Femur (tissue), 1 donor: ENCODE measurements around the gene DPP6.
A peak's percentile ranks its signal among the peaks of the same experiment; 100 is the strongest.
"Not testable (repeated sequence)": the region's sequence is repeated elsewhere in the genome, so short reads cannot be mapped to it uniquely, and the experiment has no call there.

Experiments used
- DNase-seq: peaks from one replicate; pipeline ENCODE4 v3.0.0-alpha.2; 2017

The DPP6 gene

GRCh38 chr7:154051643-154052529 lies at the start of gene DPP6:
TSS of gene DPP6 (plus strand) at chr7:154052398.
- DNase-seq = not testable (repeated sequence)

- not testable (repeated sequence) for DNase-seq
Measured at GRCh38 chr7:154009423-154009911, 42.7 kb upstream of the DPP6 start.

DNA sequence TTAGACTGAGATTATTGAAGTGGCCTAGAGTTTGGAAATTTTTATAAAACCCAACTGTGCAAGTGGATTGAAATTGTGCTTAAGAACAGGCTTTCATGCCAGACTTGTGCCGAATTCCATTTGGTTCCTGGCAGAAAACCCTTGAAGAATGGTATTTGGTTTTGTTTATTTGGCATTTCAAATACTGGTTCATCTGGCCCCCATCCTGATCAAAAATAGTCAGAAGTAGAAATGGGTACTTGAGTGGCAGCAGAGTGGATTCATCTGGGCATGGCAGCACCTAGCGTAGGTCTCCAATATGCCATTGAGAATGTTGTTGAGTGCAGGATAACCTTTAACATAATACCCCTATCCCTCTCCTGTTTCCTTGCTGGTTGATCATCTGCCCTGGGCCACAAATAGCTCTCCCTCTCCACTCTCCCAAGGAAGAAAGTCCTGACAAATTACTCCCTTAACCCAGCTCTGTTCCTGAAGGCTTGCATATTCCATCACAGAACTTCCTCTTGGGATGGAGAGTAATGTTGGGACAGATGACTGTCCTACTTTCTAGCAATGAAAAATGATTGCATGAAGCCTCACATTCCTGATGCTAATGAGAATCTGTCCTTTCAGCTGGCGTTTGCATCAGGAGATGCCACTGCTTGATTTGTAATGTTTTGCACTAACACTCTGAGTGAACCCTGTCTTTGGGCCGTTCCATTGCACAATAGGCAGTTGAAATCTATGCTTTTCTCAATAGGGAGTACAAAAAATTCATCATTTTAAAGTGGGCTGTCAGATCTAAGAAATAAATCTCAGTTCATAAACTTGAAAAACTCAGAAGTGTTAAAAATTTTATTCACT lies 41.3 kb upstream of the DPP6 start:
- DNase-seq = not testable (repeated sequence)

GRCh38 chr7:154012800-154013199 lies 39.4 kb upstream of the DPP6 start:
- DNase-seq = not testable (repeated sequence)

- not testable (repeated sequence) for DNase-seq
Measured at GRCh38 chr7:154015636-154016035, 36.6 kb upstream of the DPP6 start.

DNA sequence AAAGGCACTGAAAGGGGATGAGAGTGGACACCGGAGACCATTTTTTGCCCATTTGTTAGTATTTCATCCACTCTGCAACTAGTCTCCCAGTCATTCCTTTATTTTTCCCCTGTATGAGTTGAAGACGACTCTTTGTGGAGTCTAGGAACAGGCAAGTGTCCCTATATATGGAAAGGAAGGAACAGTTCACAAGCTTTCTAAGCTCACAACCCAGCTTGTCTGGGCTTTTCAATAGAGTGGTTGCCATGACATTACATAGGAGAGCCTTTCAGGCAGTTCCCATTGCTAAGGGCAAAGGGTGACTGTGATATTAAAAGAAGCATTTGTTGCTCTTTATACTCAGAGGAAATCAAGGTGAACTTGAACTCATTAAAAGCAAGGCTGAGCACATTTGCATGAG lies 33.8 kb upstream of the DPP6 start:
- DNase-seq = not testable (repeated sequence)

GRCh38 chr7:154027805-154028204 lies 24.4 kb upstream of the DPP6 start:
- not testable (repeated sequence) for DNase-seq

GRCh38 chr7:154030476-154031080 lies 21.6 kb upstream of the DPP6 start:
- peak; percentile 40 for DNase-seq

GRCh38 chr7:154039466-154040165 lies 12.6 kb upstream of the DPP6 start:
- not testable (repeated sequence) for DNase-seq

GRCh38 chr7:154050394-154050793 lies 1.8 kb upstream of the DPP6 start:
- not testable (repeated sequence) for DNase-seq

DNA sequence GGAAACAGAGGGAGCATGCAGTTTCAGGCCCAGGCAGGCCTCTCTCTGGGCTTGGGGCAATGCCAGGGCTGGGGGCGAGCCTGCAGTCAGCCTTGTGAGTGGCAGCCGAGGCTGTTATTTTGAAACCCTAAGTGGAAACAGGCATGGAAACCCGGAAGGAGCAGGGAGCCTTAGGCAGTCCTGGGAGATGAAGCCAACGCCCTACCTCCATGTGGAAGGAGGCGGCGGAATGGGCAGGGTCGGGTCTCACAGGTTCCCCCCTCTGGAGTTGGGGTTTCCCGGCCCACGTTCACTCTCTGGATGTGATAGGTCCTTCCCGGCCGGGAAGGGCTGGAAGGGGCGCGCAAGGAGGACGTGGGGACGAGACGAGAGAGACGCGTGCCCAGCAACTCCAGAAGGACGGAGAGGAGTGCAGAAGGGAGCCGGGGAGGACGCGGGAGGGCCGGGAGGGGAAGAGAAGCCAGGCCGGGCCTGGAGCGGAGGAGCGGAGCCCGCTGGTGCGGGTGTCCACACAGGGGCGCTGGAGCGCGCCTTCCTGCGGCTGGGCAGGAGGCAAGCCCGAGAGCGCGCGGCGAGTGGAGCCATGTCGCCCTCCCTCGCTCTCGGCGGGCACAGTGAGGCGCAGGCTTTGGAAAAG lies 1.1 kb upstream of the DPP6 start:
- not testable (repeated sequence) for DNase-seq

- not testable (repeated sequence) for DNase-seq
Measured at GRCh38 chr7:154052530-154053252, 493 bp downstream of the DPP6 start.

GRCh38 chr7:154053466-154054312 lies 1.5 kb downstream of the DPP6 start:
- DNase-seq = not testable (repeated sequence)

- DNase-seq = not testable (repeated sequence)
Measured at GRCh38 chr7:154054664-154055063, 2.5 kb downstream of the DPP6 start.

DNA sequence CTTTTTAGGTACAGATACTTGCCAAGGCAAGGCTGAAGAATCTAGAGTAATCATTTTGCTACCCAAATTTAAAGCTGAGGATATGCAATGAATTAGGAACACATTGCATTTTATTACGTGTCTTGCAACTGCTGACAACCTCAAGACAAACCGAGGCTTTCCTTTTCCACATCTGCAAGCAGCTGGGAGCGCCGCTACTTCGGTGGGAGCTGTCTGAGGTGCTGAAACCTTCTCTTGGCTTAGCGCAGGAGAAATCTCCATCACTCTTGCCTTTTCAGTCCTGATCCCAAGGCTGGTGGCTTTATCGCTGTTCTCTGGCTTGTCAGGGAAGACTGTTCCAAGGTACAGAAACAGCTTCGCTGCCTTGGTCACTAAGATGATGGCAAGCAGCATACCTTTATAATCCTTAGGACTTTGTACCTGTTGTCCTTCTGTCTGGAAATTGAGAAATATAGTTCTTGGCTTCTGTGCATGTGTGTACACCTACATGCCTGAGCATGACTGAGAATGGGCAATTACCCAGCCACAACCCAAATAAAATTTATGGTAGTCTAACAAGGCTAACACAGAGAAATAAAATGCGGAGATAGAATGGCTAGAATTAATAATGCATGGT lies 3.4 kb downstream of the DPP6 start:
- peak; percentile 73 for DNase-seq

DNA sequence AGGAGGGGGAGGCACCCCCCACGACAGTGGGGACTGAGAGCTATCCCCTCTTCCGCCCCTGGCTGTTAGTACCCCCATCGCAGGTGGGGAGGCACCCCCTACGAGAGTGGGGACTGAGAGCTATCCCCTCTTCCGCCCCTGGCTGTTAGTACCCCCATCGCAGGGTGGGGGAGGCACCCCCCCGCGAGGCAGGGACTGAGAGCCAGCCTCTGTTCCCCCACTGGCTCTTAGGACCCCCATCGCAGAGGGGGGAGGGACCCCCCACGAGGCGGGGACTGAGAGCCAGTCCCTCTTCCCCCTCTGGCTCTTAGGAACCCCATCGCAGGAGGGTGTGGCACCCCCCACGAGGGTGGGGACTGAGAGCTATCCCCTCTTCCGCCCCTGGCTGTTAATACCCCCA lies 6.6 kb downstream of the DPP6 start:
- DNase-seq = not testable (repeated sequence)

- DNase-seq = not testable (repeated sequence)
Measured at GRCh38 chr7:154060551-154060950, 8.4 kb downstream of the DPP6 start.

- peak; percentile 54 for DNase-seq
Measured at GRCh38 chr7:154071833-154072232, 19.6 kb downstream of the DPP6 start.

DNA sequence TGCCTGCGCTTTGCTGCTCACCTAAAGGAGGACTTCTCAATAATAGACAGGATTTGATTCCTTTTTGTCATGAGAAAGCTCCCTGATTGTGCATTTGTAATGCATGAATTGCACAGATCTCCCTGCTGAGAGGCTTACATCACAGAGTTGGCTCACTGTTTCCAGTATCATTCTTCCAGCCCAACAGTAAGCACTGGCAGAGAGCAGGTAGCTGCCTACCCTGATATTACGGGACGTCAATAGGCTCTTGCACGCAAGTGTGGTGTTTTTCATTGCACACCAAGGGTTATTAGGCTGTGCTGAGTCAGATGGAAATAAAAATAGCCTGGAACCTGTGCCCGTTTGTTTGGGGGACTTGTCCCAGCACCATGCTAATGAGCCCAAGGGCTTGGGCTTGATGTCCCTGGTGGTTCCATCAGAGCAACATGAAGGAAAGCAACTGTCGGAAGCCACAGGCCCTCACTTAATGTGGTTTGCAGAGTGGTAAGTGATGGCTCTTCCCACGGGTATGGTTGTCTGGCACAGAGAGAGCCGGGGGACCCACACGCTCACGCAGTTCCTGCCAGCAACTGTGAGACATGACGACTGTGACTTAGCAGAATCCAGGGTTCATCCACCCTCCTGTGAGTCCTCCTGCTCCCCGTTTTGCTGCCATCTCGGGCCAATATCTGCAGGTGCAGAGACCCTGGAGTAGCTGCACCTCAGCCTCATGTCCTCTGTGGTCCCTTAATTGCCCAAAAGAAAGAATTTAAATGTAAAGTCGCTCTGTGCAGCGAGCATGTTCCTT lies 20.4 kb downstream of the DPP6 start:
- not testable (repeated sequence) for DNase-seq
